ENCODE results near the gene E2F2.
A peak's percentile ranks its signal among the peaks of the same experiment; 100 is the strongest.
"Not testable (repeated sequence)": the region's sequence is repeated elsewhere in the genome, so short reads cannot be mapped to it uniquely, and the experiment has no call there.

Gene E2F2

DNA sequence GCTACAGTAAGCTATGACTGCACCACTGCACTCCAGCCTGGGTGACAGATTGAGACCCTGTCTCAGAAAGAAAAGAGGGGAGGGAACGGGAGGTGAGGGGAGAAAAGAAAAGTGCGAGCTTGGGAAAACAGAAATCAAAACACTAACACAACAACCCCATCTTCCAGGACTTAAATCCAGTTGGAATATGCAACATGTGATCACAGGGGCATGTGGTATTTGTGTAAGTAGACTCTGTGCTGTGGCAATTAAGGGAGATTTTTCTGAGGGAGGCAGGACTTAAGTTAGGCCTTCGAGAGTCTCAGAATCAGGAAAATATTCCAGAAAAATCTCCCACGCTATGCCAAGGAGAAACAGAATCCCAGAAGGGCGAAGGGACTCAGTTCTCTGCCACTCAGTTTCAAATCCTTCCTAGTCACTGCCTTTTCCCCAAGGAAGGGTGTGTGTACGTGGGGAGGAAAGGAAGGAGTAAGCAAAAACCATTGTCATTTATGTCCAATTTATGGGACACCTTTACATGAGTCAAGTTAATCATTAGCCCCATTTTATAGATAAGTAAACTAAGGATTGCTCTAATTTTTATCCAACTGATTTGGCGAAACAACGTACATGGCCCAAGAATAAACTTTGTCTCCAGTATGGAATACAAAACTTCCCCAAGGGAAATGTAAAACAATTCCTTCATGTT is 16.0 kb upstream of the E2F2 start:
- POLR2A ChIA-PET: no interaction called here
- WGBS (ENCODE audit: insufficient coverage): 93% methylated on average over 2 of the region's 8 CpGs

DNA sequence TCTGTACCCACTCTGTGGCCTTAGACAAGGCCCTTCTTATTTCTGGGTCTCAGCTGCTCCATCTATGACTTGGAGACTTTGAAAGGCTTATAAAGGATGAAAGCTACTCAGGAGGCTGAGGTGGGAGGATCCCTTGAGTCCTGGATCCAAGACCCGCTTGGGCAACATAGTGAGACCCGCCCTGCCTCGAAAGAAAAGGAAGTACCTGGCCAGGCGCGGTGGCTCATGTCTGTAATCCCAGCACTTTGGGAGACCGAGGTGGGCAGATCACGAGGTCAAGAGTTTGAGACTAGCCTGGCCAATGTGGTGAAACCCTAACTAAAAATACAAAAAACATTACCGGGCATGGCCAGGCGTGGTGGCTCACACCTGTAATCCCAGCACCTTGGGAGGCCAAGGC is 14.8 kb upstream of the E2F2 start:
- WGBS (ENCODE audit: insufficient coverage): 97% methylated on average over 9 of the region's 9 CpGs
- Histone ChIP-seq H3K9me3 (ENCODE audit: control extremely low read depth in 1 of 5, control insufficient read depth in 4 of 5, insufficient read depth in 2 of 5, low read depth in 1 of 5, low read length in 4 of 5) (no peaks in the 10 kb centered on the region), H3K36me3 (ENCODE audit: control insufficient read depth in 4 of 4, insufficient read depth in 4 of 4, low read length in 3 of 4) (no peaks in the 10 kb centered on the region), H3K4me3 (ENCODE audit: control insufficient read depth in 1 of 7, extremely low read depth in 1 of 7, insufficient read depth in 4 of 7, low read depth in 2 of 7, low read length in 6 of 7) (no peak overlapping the region), H3K4me1 (ENCODE audit: control extremely low read depth in 1 of 4, control insufficient read depth in 4 of 4, insufficient read depth in 4 of 4, low read length in 3 of 4) (no peaks in the 10 kb centered on the region), H3K27ac (ENCODE audit: insufficient read depth in 1 of 2, low read depth in 1 of 2, low read length in 2 of 2, poor library complexity in 1 of 2, severe bottlenecking in 2 of 2) (no peak overlapping the region), H3K27me3 (replicated peaks in 2 of 5; ENCODE audit: control insufficient read depth in 4 of 5, insufficient read depth in 5 of 5, low read length in 4 of 5) (peaks cover 0 to 2% (median 0%) of the 10 kb centered on the region in 5 experiments)
- ChIA-PET CTCF (interaction anchor here (0.9 to 25.1 kb wide), 20 partner anchors 10 to 197 kb away, joined by 3 to 405 read pairs (median 4); partner anchors contain the start of genes ASAP3 and ELOA), POLR2A (no interaction called here)
- no peak for DNase-seq

More for the DNA sequence above, 16.0 kb upstream of the E2F2 start:
- Histone ChIP-seq H3K4me3 (ENCODE audit: control insufficient read depth in 1 of 7, extremely low read depth in 1 of 7, insufficient read depth in 4 of 7, low read depth in 2 of 7, low read length in 6 of 7) (no peak overlapping the region), H3K9me3 (ENCODE audit: control extremely low read depth in 1 of 5, control insufficient read depth in 4 of 5, insufficient read depth in 2 of 5, low read depth in 1 of 5, low read length in 4 of 5) (no peaks in the 10 kb centered on the region), H3K4me1 (ENCODE audit: control extremely low read depth in 1 of 4, control insufficient read depth in 4 of 4, insufficient read depth in 4 of 4, low read length in 3 of 4) (no peaks in the 10 kb centered on the region), H3K27me3 (replicated peaks in 2 of 5; ENCODE audit: control insufficient read depth in 4 of 5, insufficient read depth in 5 of 5, low read length in 4 of 5) (peaks cover 0 to 2% (median 0%) of the 10 kb centered on the region in 5 experiments), H3K27ac (ENCODE audit: insufficient read depth in 1 of 2, low read depth in 1 of 2, low read length in 2 of 2, poor library complexity in 1 of 2, severe bottlenecking in 2 of 2) (no peak overlapping the region), H3K36me3 (ENCODE audit: control insufficient read depth in 4 of 4, insufficient read depth in 4 of 4, low read length in 3 of 4) (no peaks in the 10 kb centered on the region)
- CTCF ChIA-PET: interaction anchor here (0.8 to 25.1 kb wide), 9 partner anchors 20 to 134 kb away, joined by 3 to 405 read pairs (median 4); partner anchors contain the start of gene ASAP3
- DNase-seq: no peak

DNA sequence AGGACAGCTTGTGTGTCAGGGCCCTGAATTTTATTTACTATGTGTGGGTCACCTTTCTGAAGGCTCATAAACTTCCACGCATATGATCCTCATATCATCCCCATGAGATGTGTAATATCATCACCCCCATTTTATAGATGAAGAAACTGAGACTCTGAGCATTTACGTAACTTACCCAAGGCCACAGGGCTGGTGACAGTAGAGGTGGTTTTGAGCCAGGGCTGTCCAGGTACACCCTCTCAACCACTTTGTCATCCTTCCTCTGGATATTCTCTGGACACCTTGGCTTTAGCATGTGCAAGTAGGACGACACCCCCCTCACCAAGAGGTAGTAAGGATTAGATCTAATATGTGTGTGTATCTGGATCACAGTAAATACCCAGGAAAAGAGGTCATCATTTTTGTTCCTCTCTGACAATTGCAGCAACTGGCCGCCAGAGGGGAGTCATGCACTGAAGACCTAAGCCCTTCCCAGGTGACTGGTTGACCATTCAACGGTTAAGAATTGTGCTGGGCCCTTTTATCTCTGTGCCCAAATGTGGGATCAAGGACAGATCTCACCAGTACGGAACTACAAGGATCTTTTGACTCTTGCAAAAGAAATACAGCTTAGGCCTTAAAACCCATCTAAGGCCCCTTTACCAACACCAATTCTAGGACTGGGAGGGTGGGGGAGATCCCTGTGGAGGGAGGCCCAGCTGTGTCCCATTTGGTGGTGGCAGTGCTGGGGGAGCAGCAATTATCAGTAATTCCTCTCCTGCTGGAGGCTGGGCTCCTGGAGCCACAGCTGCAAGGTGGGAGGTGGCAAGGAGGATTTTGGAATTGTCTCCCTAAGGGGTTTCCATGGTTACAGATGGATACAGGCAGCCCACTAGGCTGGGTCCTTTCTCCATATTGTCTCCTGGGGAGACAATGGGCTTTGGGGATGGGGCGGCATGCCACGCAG is 13.7 kb upstream of the E2F2 start:
- Histone ChIP-seq H3K27ac (ENCODE audit: insufficient read depth in 1 of 2, low read depth in 1 of 2, low read length in 2 of 2, poor library complexity in 1 of 2, severe bottlenecking in 2 of 2) (no peak overlapping the region), H3K36me3 (ENCODE audit: control insufficient read depth in 4 of 4, insufficient read depth in 4 of 4, low read length in 3 of 4) (no peaks in the 10 kb centered on the region), H3K4me3 (ENCODE audit: control insufficient read depth in 1 of 7, extremely low read depth in 1 of 7, insufficient read depth in 4 of 7, low read depth in 2 of 7, low read length in 6 of 7) (no peak overlapping the region), H3K4me1 (ENCODE audit: control extremely low read depth in 1 of 4, control insufficient read depth in 4 of 4, insufficient read depth in 4 of 4, low read length in 3 of 4) (peaks cover 0 to 4% (median 3%) of the 10 kb centered on the region in 4 experiments), H3K9me3 (ENCODE audit: control extremely low read depth in 1 of 5, control insufficient read depth in 4 of 5, insufficient read depth in 2 of 5, low read depth in 1 of 5, low read length in 4 of 5) (no peaks in the 10 kb centered on the region), H3K27me3 (replicated peaks in 2 of 5; ENCODE audit: control insufficient read depth in 4 of 5, insufficient read depth in 5 of 5, low read length in 4 of 5) (no peaks in the 10 kb centered on the region)
- ChIA-PET POLR2A (interaction anchor here (1.4 kb wide), 1 partner anchor 93 kb away, joined by 5 read pairs; no protein-coding TSS in a partner anchor), CTCF (interaction anchor here (0.6 to 25.1 kb wide), 27 partner anchors 9 to 287 kb away, joined by 3 to 405 read pairs (median 4); partner anchors contain the start of gene ELOA)
- WGBS (ENCODE audit: insufficient coverage): 50% methylated on average over 4 of the region's 8 CpGs
- peak; percentile 72 to 81 (median 73) for DNase-seq

DNA sequence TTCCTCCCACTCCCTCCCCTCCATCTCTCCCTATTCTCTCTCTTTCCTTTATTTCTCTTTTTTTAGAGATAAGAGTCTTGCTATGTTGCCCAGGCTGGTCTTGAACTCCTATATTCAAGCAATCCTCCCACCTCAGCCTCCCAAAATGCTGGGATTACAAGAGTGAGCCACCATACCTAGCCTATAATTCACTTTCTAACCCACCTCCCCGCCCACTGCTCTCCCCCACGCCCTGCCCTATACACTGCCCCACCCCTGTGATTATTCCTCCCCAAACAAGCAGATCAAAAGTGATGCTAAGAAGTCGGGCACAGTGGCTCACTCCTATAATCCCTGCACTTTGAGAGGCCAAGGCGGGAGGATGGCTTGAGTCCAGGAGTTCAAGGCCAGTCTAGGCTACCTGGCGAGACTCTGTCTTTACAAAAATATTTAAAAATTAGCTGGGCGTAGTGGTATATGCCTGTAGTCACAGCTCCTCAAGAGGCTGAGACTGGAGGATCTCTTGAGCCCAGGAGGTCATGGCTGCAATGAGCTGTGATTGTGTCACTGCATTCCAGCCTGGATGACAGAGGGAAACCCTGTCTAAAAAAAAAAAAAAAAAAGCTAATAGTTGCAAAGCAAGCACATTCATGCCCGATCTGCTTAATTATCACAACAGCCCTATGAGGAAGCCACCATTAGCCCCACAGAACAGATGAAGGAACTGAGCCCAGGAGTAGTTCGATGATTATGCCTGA is 12.8 kb upstream of the E2F2 start:
- Histone ChIP-seq H3K27me3 (replicated peaks in 2 of 5; ENCODE audit: control insufficient read depth in 4 of 5, insufficient read depth in 5 of 5, low read length in 4 of 5) (no peaks in the 10 kb centered on the region), H3K36me3 (ENCODE audit: control insufficient read depth in 4 of 4, insufficient read depth in 4 of 4, low read length in 3 of 4) (no peaks in the 10 kb centered on the region), H3K9me3 (ENCODE audit: control extremely low read depth in 1 of 5, control insufficient read depth in 4 of 5, insufficient read depth in 2 of 5, low read depth in 1 of 5, low read length in 4 of 5) (no peaks in the 10 kb centered on the region), H3K4me1 (ENCODE audit: control extremely low read depth in 1 of 4, control insufficient read depth in 4 of 4, insufficient read depth in 4 of 4, low read length in 3 of 4) (peaks cover 3 to 4% (median 3%) of the 10 kb centered on the region in 4 experiments), H3K27ac (ENCODE audit: insufficient read depth in 1 of 2, low read depth in 1 of 2, low read length in 2 of 2, poor library complexity in 1 of 2, severe bottlenecking in 2 of 2) (no peak overlapping the region), H3K4me3 (ENCODE audit: control insufficient read depth in 1 of 7, extremely low read depth in 1 of 7, insufficient read depth in 4 of 7, low read depth in 2 of 7, low read length in 6 of 7) (no peak overlapping the region)
- ChIA-PET POLR2A (interaction anchor here (1.4 kb wide), 1 partner anchor 94 kb away, joined by 5 read pairs; no protein-coding TSS in a partner anchor), CTCF (interaction anchor here (0.6 to 25.1 kb wide), 20 partner anchors 10 to 1158 kb away, joined by 3 to 405 read pairs (median 5); no protein-coding TSS in a partner anchor)
- no peak for DNase-seq
- WGBS (ENCODE audit: insufficient coverage): 100% methylated on average over 6 of the region's 8 CpGs

GRCh38 chr1:23542940-23543339 is 11.9 kb upstream of the E2F2 start:
- POLR2A ChIA-PET; H3K4me3 ChIP-seq (ENCODE audit: control insufficient read depth in 1 of 7, extremely low read depth in 1 of 7, insufficient read depth in 4 of 7, low read depth in 2 of 7, low read length in 6 of 7); H3K9me3 ChIP-seq (ENCODE audit: control extremely low read depth in 1 of 5, control insufficient read depth in 4 of 5, insufficient read depth in 2 of 5, low read depth in 1 of 5, low read length in 4 of 5); DNase-seq; H3K27me3 ChIP-seq (replicated peaks in 2 of 5; ENCODE audit: control insufficient read depth in 4 of 5, insufficient read depth in 5 of 5, low read length in 4 of 5); H3K36me3 ChIP-seq (ENCODE audit: control insufficient read depth in 4 of 4, insufficient read depth in 4 of 4, low read length in 3 of 4); H3K27ac ChIP-seq (ENCODE audit: insufficient read depth in 1 of 2, low read depth in 1 of 2, low read length in 2 of 2, poor library complexity in 1 of 2, severe bottlenecking in 2 of 2); H3K4me1 ChIP-seq (ENCODE audit: control extremely low read depth in 1 of 4, control insufficient read depth in 4 of 4, insufficient read depth in 4 of 4, low read length in 3 of 4): not testable (repeated sequence)
- CTCF ChIA-PET: interaction anchor here (1.1 to 25.1 kb wide), 6 partner anchors 9 to 101 kb away, joined by 3 to 405 read pairs (median 4); no protein-coding TSS in a partner anchor
- WGBS (ENCODE audit: insufficient coverage): no CpG with 5 or more reads among the region's 5 CpGs

GRCh38 chr1:23539698-23540266 is 8.7 kb upstream of the E2F2 start:
- Histone ChIP-seq H3K9me3 (ENCODE audit: control extremely low read depth in 1 of 5, control insufficient read depth in 4 of 5, insufficient read depth in 2 of 5, low read depth in 1 of 5, low read length in 4 of 5) (no peaks in the 10 kb centered on the region), H3K36me3 (ENCODE audit: control insufficient read depth in 4 of 4, insufficient read depth in 4 of 4, low read length in 3 of 4) (no peaks in the 10 kb centered on the region), H3K4me1 (ENCODE audit: control extremely low read depth in 1 of 4, control insufficient read depth in 4 of 4, insufficient read depth in 4 of 4, low read length in 3 of 4) (peaks cover 3 to 8% (median 6%) of the 10 kb centered on the region in 4 experiments), H3K27me3 (replicated peaks in 2 of 5; ENCODE audit: control insufficient read depth in 4 of 5, insufficient read depth in 5 of 5, low read length in 4 of 5) (no peaks in the 10 kb centered on the region), H3K4me3 (ENCODE audit: control insufficient read depth in 1 of 7, extremely low read depth in 1 of 7, insufficient read depth in 4 of 7, low read depth in 2 of 7, low read length in 6 of 7) (peak overlapping the region in 2 of 7 experiments; percentile 29 to 58), H3K27ac (ENCODE audit: insufficient read depth in 1 of 2, low read depth in 1 of 2, low read length in 2 of 2, poor library complexity in 1 of 2, severe bottlenecking in 2 of 2) (no peak overlapping the region)
- WGBS (ENCODE audit: insufficient coverage): 0% methylated on average over 13 of the region's 16 CpGs
- POLR2A ChIA-PET: interaction anchor here (0.6 to 1.5 kb wide), 5 partner anchors 41 to 323 kb away, joined by 3 to 5 read pairs (median 4); partner anchors contain the start of gene HNRNPR
- DNase-seq: peak; percentile 98
- CTCF ChIA-PET: interaction anchor here (0.7 to 25.1 kb wide), 19 partner anchors 9 to 123 kb away, joined by 3 to 405 read pairs (median 5); partner anchors contain the start of gene E2F2
